Measurements from ENCODE around the gene FARS2. TPM values are rescaled to one million over a fixed set of nuclear protein-coding genes. Genes with fewer than 3 reads are reported as not detected.

The FARS2 gene
- total RNA-seq, 1 donor: 29.8 TPM

- TF ChIP-seq CTCF (IDR thresholded peaks at IDR 0.05; ENCODE audit: insufficient read depth, low read depth, low read length): no peak
- H3K4me3 ChIP-seq (ENCODE audit: low read depth, low read length): no peak overlapping the region
- DNase-seq (ENCODE audit: low read depth): no peak
Measured at GRCh38 chr6:5365436-5366195, 104.3 kb downstream of the FARS2 start.

- H3K4me3 ChIP-seq (ENCODE audit: low read depth, low read length): no peak overlapping the region
- DNase-seq (ENCODE audit: low read depth): no peak
- no peak for TF ChIP-seq CTCF (IDR thresholded peaks at IDR 0.05; ENCODE audit: insufficient read depth, low read depth, low read length)
Measured at GRCh38 chr6:5366941-5367340, 105.6 kb downstream of the FARS2 start.

- DNase-seq (ENCODE audit: low read depth): no peak
- TF ChIP-seq CTCF (IDR thresholded peaks at IDR 0.05; ENCODE audit: insufficient read depth, low read depth, low read length): no peak
- H3K4me3 ChIP-seq (ENCODE audit: low read depth, low read length): no peak overlapping the region
Measured at GRCh38 chr6:5367510-5367909, 106.2 kb downstream of the FARS2 start.

GRCh38 chr6:5373430-5373829, 112.1 kb downstream of the FARS2 start:
- H3K4me3 ChIP-seq (ENCODE audit: low read depth, low read length): no peak overlapping the region
- DNase-seq (ENCODE audit: low read depth): no peak
- no peak for TF ChIP-seq CTCF (IDR thresholded peaks at IDR 0.05; ENCODE audit: insufficient read depth, low read depth, low read length)

GRCh38 chr6:5378331-5378730, 117.0 kb downstream of the FARS2 start:
- DNase-seq (ENCODE audit: low read depth): no peak
- H3K4me3 ChIP-seq (ENCODE audit: low read depth, low read length): no peak overlapping the region
- TF ChIP-seq CTCF (IDR thresholded peaks at IDR 0.05; ENCODE audit: insufficient read depth, low read depth, low read length): no peak

- peak; percentile 52 for DNase-seq (ENCODE audit: low read depth)
- H3K4me3 ChIP-seq (ENCODE audit: low read depth, low read length): no peak overlapping the region
- TF ChIP-seq CTCF (IDR thresholded peaks at IDR 0.05; ENCODE audit: insufficient read depth, low read depth, low read length): peak; percentile 84
Measured at GRCh38 chr6:5379647-5380242, 118.4 kb downstream of the FARS2 start.

All from fibroblast of villous mesenchyme (primary cell).